ENCODE results near the gene DNTTIP2. TPM values are rescaled to one million over a fixed set of nuclear protein-coding genes. Genes with fewer than 3 reads are reported as not detected.

Gene DNTTIP2
- total RNA-seq, 1 experiment from 2014 or later: 61.5 TPM

- TF ChIP-seq NR3C1 (CRISPR knock-in tag; conservative IDR thresholded peaks at IDR 0.05; ENCODE audit: low read depth) (no peak), PRRX2 (CRISPR knock-in tag; IDR thresholded peaks at IDR 0.05) (no peak), RORB (CRISPR knock-in tag; IDR thresholded peaks at IDR 0.05) (no peak)
- DNase-seq (ENCODE audit: low spot score) (no peak), ATAC-seq (no peak)
- peaks cover 22% of the 10 kb centered on the region for H3K4me1 Mint-ChIP-seq
- H3K27ac Mint-ChIP-seq: no peak overlapping the region; the same call in 1 of the 2 replicates
- peaks cover 16% of the 10 kb centered on the region for H3K9me3 Mint-ChIP-seq
- peaks cover 20% of the 10 kb centered on the region for H3K36me3 Mint-ChIP-seq
- peaks cover 3% of the 10 kb centered on the region; the same call in 1 of the 2 replicates for H3K27me3 Mint-ChIP-seq (ENCODE audit: low read depth)
- H3K4me3 Mint-ChIP-seq: no peak overlapping the region
- ChIA-PET CTCF (interaction anchor here (2.8 to 6.2 kb wide), 2 partner anchors 28 to 211 kb away, joined by 11 to 119 read pairs; no protein-coding TSS in a partner anchor), POLR2A (interaction anchor here (0.6 kb wide), 1 partner anchor 162 kb away, joined by 3 read pairs; no protein-coding TSS in a partner anchor)
These were observed 37.2 kb downstream of the DNTTIP2 start for GRCh38 chr1:93841771-93842170.

- H3K36me3 Mint-ChIP-seq: peaks cover 28% of the 10 kb centered on the region
- H3K4me3 Mint-ChIP-seq: no peak overlapping the region
- peaks cover 27% of the 10 kb centered on the region for H3K4me1 Mint-ChIP-seq
- DNase-seq (ENCODE audit: low spot score) (no peak), ATAC-seq (no peak)
- ChIA-PET CTCF (interaction anchor here (2.8 to 6.2 kb wide), 2 partner anchors 27 to 210 kb away, joined by 11 to 119 read pairs; no protein-coding TSS in a partner anchor), POLR2A (no interaction called here)
- peaks cover 3% of the 10 kb centered on the region; the same call in 1 of the 2 replicates for H3K27me3 Mint-ChIP-seq (ENCODE audit: low read depth)
- peaks cover 23% of the 10 kb centered on the region for H3K9me3 Mint-ChIP-seq
- no peak overlapping the region for H3K27ac Mint-ChIP-seq
- TF ChIP-seq RELA (CRISPR knock-in tag; IDR thresholded peaks at IDR 0.05; ENCODE audit: borderline replicate concordance) (no peak), OVOL2 (CRISPR knock-in tag; IDR thresholded peaks at IDR 0.05; ENCODE audit: borderline replicate concordance) (no peak), E2F5 (CRISPR knock-in tag; IDR thresholded peaks at IDR 0.05) (no peak), ESRRA (CRISPR knock-in tag; IDR thresholded peaks at IDR 0.05; ENCODE audit: borderline replicate concordance) (no peak), ZSCAN18 (CRISPR knock-in tag; IDR thresholded peaks at IDR 0.05) (no peak), FOXK1 (CRISPR knock-in tag; IDR thresholded peaks at IDR 0.05) (no peak), TEAD1 (CRISPR knock-in tag; IDR thresholded peaks at IDR 0.05) (no peak), FOXJ3 (CRISPR knock-in tag; IDR thresholded peaks at IDR 0.05; ENCODE audit: borderline replicate concordance) (no peak), ZNF138 (CRISPR knock-in tag; conservative IDR thresholded peaks at IDR 0.05) (no peak), CTCF (IDR thresholded peaks at IDR 0.05) (no peak)
- TF ChIP-seq, protein P1, sequence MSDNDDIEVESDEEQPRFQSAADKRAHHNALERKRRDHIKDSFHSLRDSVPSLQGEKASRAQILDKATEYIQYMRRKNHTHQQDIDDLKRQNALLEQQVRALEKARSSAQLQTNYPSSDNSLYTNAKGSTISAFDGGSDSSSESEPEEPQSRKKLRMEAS (CRISPR knock-in tag; IDR thresholded peaks at IDR 0.05): no peak
- TF ChIP-seq, protein P2, sequence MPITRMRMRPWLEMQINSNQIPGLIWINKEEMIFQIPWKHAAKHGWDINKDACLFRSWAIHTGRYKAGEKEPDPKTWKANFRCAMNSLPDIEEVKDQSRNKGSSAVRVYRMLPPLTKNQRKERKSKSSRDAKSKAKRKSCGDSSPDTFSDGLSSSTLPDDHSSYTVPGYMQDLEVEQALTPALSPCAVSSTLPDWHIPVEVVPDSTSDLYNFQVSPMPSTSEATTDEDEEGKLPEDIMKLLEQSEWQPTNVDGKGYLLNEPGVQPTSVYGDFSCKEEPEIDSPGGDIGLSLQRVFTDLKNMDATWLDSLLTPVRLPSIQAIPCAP (CRISPR knock-in tag; IDR thresholded peaks at IDR 0.05): no peak
- TF ChIP-seq, protein P3, sequence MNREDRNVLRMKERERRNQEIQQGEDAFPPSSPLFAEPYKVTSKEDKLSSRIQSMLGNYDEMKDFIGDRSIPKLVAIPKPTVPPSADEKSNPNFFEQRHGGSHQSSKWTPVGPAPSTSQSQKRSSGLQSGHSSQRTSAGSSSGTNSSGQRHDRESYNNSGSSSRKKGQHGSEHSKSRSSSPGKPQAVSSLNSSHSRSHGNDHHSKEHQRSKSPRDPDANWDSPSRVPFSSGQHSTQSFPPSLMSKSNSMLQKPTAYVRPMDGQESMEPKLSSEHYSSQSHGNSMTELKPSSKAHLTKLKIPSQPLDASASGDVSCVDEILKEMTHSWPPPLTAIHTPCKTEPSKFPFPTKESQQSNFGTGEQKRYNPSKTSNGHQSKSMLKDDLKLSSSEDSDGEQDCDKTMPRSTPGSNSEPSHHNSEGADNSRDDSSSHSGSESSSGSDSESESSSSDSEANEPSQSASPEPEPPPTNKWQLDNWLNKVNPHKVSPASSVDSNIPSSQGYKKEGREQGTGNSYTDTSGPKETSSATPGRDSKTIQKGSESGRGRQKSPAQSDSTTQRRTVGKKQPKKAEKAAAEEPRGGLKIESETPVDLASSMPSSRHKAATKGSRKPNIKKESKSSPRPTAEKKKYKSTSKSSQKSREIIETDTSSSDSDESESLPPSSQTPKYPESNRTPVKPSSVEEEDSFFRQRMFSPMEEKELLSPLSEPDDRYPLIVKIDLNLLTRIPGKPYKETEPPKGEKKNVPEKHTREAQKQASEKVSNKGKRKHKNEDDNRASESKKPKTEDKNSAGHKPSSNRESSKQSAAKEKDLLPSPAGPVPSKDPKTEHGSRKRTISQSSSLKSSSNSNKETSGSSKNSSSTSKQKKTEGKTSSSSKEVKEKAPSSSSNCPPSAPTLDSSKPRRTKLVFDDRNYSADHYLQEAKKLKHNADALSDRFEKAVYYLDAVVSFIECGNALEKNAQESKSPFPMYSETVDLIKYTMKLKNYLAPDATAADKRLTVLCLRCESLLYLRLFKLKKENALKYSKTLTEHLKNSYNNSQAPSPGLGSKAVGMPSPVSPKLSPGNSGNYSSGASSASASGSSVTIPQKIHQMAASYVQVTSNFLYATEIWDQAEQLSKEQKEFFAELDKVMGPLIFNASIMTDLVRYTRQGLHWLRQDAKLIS (CRISPR knock-in tag; IDR thresholded peaks at IDR 0.05; ENCODE audit: borderline replicate concordance): no peak
- TF ChIP-seq, protein P4, sequence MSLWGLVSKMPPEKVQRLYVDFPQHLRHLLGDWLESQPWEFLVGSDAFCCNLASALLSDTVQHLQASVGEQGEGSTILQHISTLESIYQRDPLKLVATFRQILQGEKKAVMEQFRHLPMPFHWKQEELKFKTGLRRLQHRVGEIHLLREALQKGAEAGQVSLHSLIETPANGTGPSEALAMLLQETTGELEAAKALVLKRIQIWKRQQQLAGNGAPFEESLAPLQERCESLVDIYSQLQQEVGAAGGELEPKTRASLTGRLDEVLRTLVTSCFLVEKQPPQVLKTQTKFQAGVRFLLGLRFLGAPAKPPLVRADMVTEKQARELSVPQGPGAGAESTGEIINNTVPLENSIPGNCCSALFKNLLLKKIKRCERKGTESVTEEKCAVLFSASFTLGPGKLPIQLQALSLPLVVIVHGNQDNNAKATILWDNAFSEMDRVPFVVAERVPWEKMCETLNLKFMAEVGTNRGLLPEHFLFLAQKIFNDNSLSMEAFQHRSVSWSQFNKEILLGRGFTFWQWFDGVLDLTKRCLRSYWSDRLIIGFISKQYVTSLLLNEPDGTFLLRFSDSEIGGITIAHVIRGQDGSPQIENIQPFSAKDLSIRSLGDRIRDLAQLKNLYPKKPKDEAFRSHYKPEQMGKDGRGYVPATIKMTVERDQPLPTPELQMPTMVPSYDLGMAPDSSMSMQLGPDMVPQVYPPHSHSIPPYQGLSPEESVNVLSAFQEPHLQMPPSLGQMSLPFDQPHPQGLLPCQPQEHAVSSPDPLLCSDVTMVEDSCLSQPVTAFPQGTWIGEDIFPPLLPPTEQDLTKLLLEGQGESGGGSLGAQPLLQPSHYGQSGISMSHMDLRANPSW (CRISPR knock-in tag; conservative IDR thresholded peaks at IDR 0.05; ENCODE audit: low read depth): no peak
These were observed 38.0 kb downstream of the DNTTIP2 start for GRCh38 chr1:93840956-93841482.
